Activated CD8-positive, alpha-beta memory T cell treated with anti-CD3 and anti-CD28 coated beads for 1 hour (primary cell): ENCODE measurements around the gene PRXL2C.

Source experiments
- DNase-seq, 2 donors: peaks; one replicate each; pipeline ENCODE4 v3.0.0-alpha.2; 2020; ENCODE audit warnings: low read depth in 1 of 2; ENCODE audit errors: extremely low read depth in 1 of 2

The PRXL2C gene

DNA sequence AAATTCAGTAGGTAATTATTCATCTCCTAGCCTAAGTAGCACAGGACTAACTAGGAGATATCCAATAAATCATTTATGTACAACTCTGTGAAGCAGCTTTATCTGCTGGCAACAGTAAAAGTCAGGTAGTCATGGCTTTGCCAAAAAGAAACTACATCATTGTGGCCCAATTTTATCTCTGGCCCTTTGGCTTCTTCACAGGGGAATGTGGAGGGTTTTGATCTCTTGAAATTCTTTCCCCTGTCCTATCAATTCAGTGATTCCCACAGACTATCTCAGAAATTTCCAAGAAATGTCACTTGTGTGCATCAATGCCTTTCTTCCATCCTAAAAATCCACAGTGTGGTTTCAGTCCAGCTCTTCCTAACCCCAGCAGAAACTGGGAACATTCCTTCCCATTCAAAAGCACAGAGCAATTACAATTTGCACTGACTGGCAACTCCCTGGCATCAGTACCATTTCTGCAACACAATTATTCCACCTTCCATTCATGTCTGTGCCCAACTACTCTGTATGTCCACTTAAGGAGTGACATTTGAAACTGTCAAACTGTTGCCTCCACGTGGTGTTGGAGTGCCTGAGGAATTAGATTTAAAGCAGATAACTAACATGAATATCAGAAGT is 42.0 kb downstream of the PRXL2C start:
- no peak for DNase-seq

DNA sequence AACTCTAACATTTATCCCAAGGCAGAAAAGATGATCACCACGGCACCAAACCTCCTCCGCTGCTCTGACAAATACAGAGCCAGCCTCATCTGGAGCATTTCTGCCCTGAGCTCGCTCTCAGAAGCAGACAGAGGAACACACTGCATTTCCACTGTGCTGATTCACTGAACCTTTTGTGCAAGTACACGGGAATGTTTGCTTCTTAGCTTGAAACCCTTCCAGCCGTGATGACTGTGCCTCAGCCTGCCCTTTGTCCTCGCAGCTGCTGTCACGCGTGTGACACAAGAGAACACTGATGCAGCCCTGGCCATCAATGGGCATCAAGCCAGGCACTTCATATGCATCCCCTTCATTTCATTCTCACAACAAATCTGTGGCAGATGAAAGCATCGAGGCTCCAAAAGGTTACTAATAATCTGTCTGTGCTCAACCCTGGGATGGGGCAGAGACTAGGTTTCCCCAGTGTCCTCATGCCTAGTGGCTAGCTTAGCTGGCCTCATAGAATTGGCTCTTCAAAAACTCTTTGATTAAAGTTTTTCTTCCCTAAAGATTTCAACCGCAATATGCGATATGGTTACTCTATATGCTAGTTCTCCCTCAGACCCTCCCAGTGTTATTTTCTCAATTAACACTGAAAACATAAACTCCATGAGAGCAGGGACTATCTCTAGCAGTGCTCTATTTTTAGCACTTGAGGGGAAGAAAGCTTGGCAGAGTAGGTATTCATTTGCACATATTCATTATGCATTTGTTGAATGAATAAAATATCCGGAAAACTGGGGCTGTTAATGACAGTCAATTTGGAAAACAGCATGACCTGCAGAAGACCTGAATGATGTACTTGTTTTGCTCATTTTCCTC is 42.8 kb downstream of the PRXL2C start:
- DNase-seq = no peak

DNA sequence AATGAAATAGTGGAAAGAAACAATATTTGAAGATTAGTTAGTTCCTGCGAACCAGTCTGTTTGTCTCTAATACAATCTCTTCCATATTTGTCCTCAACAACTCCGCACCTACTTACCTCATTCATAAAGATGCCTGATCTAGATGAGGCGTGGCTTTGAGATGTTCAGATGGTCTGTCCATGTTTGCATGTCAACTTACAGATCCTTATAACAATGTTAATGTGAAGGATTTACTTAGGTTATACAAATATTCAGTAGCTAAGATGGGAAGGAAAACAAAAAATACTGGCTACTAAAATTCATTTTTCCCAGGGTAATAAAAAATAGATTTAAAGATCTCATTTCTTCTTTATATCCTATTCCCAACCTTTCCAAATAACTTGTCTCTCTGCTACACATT is 43.8 kb downstream of the PRXL2C start:
- no peak for DNase-seq

- no peak for DNase-seq
Observed at GRCh38 chr9:96609732-96610131, 45.4 kb downstream of the PRXL2C start.

DNA sequence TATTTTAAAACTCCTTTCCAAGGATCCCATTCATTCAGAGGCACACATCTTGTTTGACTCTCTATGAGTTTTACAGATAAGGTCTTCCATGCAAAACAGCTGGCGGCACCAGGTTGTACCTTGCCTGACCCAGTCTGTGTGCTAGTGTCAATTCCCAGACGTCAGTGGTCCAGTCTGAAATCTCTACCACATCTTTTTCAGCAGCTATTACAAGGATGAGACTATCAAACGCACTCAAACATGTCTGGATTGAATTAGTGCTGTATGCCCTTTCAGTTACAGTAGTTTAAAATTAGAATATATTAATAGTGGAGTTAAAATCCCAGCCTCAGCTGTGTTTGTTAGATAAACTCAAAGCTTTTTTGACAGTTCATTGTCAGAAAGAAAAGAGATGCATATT is 47.1 kb downstream of the PRXL2C start:
- DNase-seq = no peak

- no peak for DNase-seq
Observed at GRCh38 chr9:96605328-96605727, 49.8 kb downstream of the PRXL2C start.

DNA sequence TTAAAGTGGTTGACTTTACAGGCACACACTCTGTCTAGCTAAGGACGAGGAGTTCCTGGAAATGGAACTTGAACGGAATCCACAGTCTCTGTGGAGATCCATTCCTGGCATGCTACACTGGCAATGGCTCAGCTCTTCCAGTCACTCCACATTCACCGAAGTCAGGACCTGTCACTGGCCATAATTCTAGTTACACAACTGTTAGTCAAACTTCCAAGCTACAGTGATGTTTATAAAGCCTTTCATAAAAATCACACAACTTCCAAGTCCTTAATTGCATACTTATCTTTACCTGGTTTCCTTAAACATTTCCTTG is 51.2 kb downstream of the PRXL2C start:
- no peak for DNase-seq

DNA sequence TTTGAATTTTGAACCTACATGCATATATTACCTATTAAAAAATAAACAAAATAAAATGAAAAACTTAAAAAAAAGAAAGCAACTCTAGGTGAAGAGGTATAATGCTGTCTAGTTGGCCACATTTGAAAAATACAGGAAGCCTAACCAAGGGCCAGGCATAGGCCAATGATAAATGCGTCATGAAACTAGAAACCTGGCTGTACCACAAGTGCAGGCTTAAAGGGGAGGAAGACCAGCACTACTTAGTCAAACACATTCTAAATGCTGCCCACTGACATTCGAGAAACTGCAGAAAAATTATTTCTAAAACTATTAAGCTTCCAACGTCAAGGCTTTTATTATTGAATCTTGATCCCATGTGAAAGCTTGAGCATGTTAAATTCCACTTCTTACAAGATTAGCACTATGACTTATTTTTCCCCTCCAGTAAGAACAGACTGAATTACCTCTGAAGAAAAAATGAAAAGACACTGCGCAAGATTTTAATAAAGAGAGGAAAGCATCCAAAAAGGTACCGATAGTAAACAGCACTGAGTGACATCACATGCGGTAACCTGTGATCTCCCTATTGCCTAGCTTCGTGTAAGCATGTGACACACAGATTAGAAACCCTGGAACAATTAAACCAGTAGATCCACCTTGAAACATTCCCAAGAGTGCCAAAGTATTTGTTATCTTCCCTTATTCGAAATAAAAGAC is 51.7 kb downstream of the PRXL2C start:
- no peak for DNase-seq

- no peak for DNase-seq
Observed at GRCh38 chr9:96599298-96599697, 55.8 kb downstream of the PRXL2C start.

- DNase-seq = no peak
Observed at GRCh38 chr9:96596601-96597111, 58.5 kb downstream of the PRXL2C start.
